Hematopoietic multipotent progenitor cell treated with erythropoietin and hydrocortisone succinate and interleukin-3 and kit ligand, for 4 days (in vitro differentiated cells): ENCODE measurements around the gene FGFR1OP2.

Experiments
- DNase-seq: peaks from one replicate; pipeline ENCODE4 v3.0.0-alpha.2; 2015

The FGFR1OP2 gene

GRCh38 chr12:27005495-27005894, 67.2 kb downstream of the FGFR1OP2 start:
- DNase-seq, result no peak

DNA sequence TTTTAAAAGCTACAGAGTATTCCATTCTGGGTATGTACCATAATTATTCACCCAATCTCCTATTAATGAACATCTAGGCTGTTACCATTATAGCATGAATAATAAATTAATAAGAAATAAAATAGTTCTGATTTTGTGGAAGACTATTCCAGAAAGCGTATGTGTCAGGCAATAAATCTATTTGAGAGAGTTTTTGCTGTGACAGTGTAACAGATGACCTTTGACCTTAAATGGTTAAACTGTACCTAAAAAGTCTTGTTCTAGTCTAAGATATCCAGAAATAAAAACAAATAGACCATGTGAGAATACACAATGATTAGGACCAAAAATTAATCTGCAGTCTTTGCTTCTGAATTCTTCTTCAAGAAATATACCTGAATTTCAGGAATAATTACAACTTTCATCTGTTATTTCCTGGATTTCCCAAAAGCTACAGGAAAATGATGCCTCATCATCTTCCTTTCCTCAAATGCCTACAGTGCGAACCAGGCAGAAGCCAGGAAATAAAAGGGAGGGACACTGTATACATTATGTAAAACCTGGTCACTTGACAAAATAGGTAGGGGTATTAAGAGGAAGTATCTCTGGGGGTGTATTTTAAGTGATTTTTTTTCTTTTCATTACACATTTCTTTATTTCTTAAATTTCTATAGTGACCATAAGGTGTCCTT, 68.7 kb downstream of the FGFR1OP2 start:
- no peak for DNase-seq

DNA sequence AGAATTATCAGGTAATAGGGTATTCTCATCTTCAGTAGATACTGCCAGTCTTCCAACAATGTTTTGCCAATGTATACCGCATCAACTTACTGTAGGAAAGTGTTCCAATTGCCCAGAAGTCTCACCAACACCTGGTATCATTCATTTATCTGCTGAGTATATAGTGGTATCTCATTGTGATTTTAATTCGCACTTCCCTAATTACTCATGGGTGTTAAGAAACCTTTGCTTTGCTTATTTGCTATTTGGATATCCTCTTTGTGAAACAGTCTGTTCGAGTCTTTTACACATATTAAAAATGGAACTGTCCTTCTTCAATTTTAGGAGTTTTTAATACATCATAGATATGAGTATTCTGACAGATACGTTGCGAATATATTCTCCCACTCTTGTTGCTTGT, 69.8 kb downstream of the FGFR1OP2 start:
- no peak for DNase-seq

GRCh38 chr12:27009881-27010301, 71.6 kb downstream of the FGFR1OP2 start:
- DNase-seq, result peak; percentile 64

- no peak for DNase-seq
Measured at GRCh38 chr12:27012239-27012981, 74.1 kb downstream of the FGFR1OP2 start.

GRCh38 chr12:27012982-27013255, 74.6 kb downstream of the FGFR1OP2 start:
- DNase-seq, result no peak

DNA sequence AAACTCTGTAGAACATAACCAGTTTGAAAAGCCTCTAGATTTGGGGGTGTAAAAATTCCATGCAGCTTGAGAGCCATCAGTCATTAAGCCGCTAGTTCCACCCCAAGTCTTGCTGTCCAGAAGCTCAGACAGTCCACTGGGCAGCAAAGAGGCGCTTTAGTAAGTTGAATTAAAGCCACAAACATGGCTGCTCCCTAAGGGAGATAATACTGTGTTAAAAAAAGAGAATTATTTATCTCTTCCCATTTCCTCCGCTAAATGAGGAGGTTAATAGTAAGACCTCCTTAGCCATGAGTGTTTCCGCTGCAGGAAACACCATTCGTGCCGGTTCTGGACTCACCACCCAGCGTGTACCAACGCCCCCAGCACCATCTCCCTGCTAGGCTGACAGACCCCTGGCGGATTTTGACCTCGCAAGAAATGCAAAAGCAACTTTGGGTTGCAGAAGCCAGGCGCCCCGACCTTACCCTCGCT, 75.4 kb downstream of the FGFR1OP2 start:
- peak; percentile 71 for DNase-seq

GRCh38 chr12:27014085-27014858, 76.0 kb downstream of the FGFR1OP2 start, which contains the start of gene TM7SF3:
TSS of gene TM7SF3 (minus strand) at chr12:27014384. CDS start at chr12:27014168, 216 bp downstream.
- peak; percentile 98 for DNase-seq

DNA sequence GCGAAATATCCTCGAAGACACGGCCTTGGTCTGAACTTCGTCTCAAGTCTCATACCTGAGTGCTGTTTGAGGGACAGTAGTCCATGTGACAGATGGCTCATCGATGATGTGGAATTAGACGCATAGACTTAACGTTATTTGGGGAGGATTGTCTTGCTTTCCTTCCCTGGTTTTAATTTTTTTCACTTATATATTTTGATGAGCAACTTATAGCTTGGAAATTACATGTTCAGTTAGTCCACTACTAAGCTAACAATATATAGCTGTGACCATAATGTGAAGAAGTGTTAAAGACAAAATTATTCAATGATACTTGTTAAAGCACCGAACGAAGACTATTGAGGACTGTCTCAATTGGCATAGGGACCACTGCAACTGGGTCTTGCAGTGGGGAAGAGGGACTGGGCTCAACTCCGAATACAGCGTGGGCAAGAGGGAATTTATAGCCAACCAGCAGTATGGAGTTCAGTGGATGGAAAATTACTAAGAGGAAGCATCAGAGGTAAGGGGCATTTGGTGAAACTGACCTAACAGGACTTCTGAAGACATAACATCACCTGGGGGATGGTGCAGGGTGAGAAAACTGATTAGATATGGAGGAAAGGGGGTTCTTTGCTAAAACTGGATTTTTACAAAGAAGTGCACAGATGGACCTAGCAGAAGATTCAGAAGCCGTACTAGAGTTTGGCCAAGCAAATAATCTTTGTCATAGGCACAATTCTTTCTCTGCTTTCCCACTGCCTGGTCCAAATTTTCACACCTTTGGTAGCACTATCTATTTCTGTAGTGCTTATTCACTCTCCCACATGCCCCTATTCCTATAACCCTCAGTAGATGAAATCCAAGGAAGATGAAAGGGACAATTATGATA, 76.8 kb downstream of the FGFR1OP2 start:
- peak; percentile 22 for DNase-seq

DNA sequence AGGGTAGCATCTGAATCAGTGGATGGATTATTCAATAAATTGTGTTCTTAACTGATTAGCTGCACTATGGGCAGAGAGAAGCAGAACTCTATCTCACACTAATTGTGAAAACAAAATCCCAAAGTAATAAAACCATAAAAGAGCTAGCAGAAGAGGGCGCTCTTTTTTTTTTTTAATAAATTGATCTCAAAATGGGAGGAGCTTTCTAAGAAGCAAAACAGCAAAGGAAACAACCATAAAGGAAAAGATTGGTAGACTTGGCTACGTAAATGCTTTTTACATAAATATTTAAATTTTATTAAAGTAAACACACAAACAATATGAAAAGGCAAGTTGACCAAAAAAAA, 77.4 kb downstream of the FGFR1OP2 start:
- peak; percentile 85 for DNase-seq
